ENCODE results near the gene DLEC1. TPM values are rescaled to one million over a fixed set of nuclear protein-coding genes. Genes with fewer than 3 reads are reported as not detected.

Gene DLEC1
- total RNA-seq, 1 experiment from 2014 or later: 0.81 TPM

- H3K4me1 Mint-ChIP-seq: peaks cover 23% of the 10 kb centered on the region
- H3K27ac Mint-ChIP-seq: no peak overlapping the region
- H3K4me3 Mint-ChIP-seq: 0 out of 2 replicates have a peak overlapping the region, but pooled peaks have one; percentile 92
- H3K36me3 Mint-ChIP-seq: peaks cover 3% of the 10 kb centered on the region; the same call in 1 of the 2 replicates
- H3K9me3 Mint-ChIP-seq: no peaks in the 10 kb centered on the region
- no peaks in the 10 kb centered on the region for H3K27me3 Mint-ChIP-seq (ENCODE audit: low read depth)
- TF ChIP-seq ZNF138 (CRISPR knock-in tag; conservative IDR thresholded peaks at IDR 0.05): no peak
- DNase-seq (ENCODE audit: low spot score) (no peak), ATAC-seq (no peak)
- ChIA-PET CTCF (interaction anchor here (1.1 to 3.6 kb wide), 4 partner anchors 10 to 183 kb away, joined by 4 to 24 read pairs (median 6); partner anchors contain the start of genes ACAA1, MYD88 and XYLB), POLR2A (interaction anchor here (1.0 kb wide), 1 partner anchor 26 kb away, joined by 4 read pairs; the partner anchor contains the start of gene ACAA1)
Observed at GRCh38 chr3:38163117-38163840, 124.3 kb downstream of the DLEC1 start.

GRCh38 chr3:38163841-38164642, 125.0 kb downstream of the DLEC1 start:
- ChIA-PET POLR2A (interaction anchor here (1.0 to 2.3 kb wide), 4 partner anchors 23 to 292 kb away, joined by 3 to 31 read pairs (median 4); partner anchors contain the start of gene ACAA1), CTCF (interaction anchor here (1.0 to 3.6 kb wide), 10 partner anchors 10 to 836 kb away, joined by 3 to 24 read pairs (median 4); partner anchors contain the start of genes ACAA1, MYD88, SLC22A14 and XYLB)
- peaks cover 23% of the 10 kb centered on the region for H3K4me1 Mint-ChIP-seq
- ATAC-seq (no peak), DNase-seq (ENCODE audit: low spot score) (no peak)
- peaks cover 3% of the 10 kb centered on the region; the same call in 1 of the 2 replicates for H3K36me3 Mint-ChIP-seq
- no peaks in the 10 kb centered on the region for H3K27me3 Mint-ChIP-seq (ENCODE audit: low read depth)
- no peak for TF ChIP-seq MYBL2 (CRISPR knock-in tag; IDR thresholded peaks at IDR 0.05)
- TF ChIP-seq MAX (CRISPR knock-in tag; IDR thresholded peaks at IDR 0.05): no peak
- no peak for TF ChIP-seq AFF4 (CRISPR knock-in tag; IDR thresholded peaks at IDR 0.05; ENCODE audit: borderline replicate concordance)
- TF ChIP-seq CREM (CRISPR knock-in tag; IDR thresholded peaks at IDR 0.05): no peak
- TF ChIP-seq ZNF138 (CRISPR knock-in tag; conservative IDR thresholded peaks at IDR 0.05): no peak
- TF ChIP-seq PREB (CRISPR knock-in tag; IDR thresholded peaks at IDR 0.05; ENCODE audit: borderline replicate concordance): no peak
- no peak for TF ChIP-seq ZNF121 (CRISPR knock-in tag; IDR thresholded peaks at IDR 0.05)
- TF ChIP-seq NR3C1 (CRISPR knock-in tag; conservative IDR thresholded peaks at IDR 0.05; ENCODE audit: low read depth): no peak
- no peak for TF ChIP-seq ZNF232 (CRISPR knock-in tag; IDR thresholded peaks at IDR 0.05)
- no peak for TF ChIP-seq HMGXB4 (CRISPR knock-in tag; IDR thresholded peaks at IDR 0.05)
- no peak for TF ChIP-seq RELA (CRISPR knock-in tag; IDR thresholded peaks at IDR 0.05; ENCODE audit: borderline replicate concordance)
- TF ChIP-seq TP53 (CRISPR knock-in tag; IDR thresholded peaks at IDR 0.05): no peak
- H3K4me3 Mint-ChIP-seq: peak overlapping the region; percentile 92
- H3K9me3 Mint-ChIP-seq: no peaks in the 10 kb centered on the region
- peak overlapping the region; percentile 99 for H3K27ac Mint-ChIP-seq

All from WTC11 (cell line).